KOPT-K1 (cell line): ENCODE results near the gene STAG1.
"Not testable (repeated sequence)": the region's sequence is repeated elsewhere in the genome, so short reads cannot be mapped to it uniquely, and the experiment has no call there.

Experiments
- H3K27ac ChIP-seq: fragments of 200-600 bp; sonication (generic); 2 replicates; pipeline ENCODE4 v1.5.1; 2016; ENCODE audit warnings: antibody characterized with exemption, mild to moderate bottlenecking, low read depth, low read length; ENCODE audit not compliant: poor library complexity, severe bottlenecking
- H3K36me3 ChIP-seq: fragments of 200-600 bp; sonication (generic); 2 replicates; pipeline ENCODE4 v1.5.1; 2017; ENCODE audit warnings: antibody characterized with exemption, mild to moderate bottlenecking, low read length, moderate library complexity; ENCODE audit not compliant: insufficient read depth
- H3K9me3 ChIP-seq: fragments of 200-600 bp; sonication (generic); 2 replicates; pipeline ENCODE4 v1.5.1; 2017; ENCODE audit warnings: antibody characterized with exemption, low read length, mild to moderate bottlenecking; ENCODE audit not compliant: insufficient read depth, poor library complexity, severe bottlenecking

STAG1 gene

DNA sequence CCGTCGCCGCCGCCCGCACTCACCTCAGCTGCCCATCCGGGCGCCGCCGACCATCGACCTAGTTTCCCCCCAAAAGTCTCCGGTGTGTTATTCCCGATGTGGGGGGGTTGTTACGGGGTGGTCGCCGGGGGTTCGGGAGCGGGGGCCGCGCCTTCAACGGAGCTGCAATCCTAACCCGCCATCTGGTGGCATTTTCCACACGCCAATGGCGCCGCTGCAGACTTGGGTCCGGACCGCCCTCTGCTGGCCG is at the start of gene STAG1:
Gene STAG1, minus strand, starts transcription at position 207 of the 250 bp plus-strand sequence. CDS start 121,480 bp downstream, outside the sequence.
- H3K9me3 ChIP-seq: no peaks in the 10 kb centered on the region
- peak within 1 kb of the TSS; percentile 96 for H3K27ac ChIP-seq
- H3K36me3 ChIP-seq: no peaks in the 10 kb centered on the region

DNA sequence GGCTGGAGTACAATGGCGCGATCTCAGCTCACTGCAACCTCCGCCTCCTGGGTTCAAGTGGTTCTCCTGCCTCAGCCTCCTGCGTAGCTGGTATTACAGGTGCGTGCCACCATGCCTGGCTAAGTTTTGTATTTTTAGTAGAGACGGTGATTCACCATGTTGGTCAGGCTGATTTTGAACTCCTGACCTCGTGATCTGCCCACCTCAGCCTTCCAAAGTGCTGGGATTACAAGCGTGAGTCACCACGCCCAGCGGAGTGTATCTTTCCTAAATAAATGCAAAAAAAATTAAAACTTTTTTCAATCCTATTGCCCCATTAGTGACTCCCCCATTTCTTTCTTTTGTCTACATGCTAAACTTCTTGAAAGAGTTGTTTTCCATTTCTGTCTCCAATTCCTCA is 49.0 kb upstream of the STAG1 start:
- not testable (repeated sequence) for H3K36me3 ChIP-seq, H3K27ac ChIP-seq, H3K9me3 ChIP-seq

DNA sequence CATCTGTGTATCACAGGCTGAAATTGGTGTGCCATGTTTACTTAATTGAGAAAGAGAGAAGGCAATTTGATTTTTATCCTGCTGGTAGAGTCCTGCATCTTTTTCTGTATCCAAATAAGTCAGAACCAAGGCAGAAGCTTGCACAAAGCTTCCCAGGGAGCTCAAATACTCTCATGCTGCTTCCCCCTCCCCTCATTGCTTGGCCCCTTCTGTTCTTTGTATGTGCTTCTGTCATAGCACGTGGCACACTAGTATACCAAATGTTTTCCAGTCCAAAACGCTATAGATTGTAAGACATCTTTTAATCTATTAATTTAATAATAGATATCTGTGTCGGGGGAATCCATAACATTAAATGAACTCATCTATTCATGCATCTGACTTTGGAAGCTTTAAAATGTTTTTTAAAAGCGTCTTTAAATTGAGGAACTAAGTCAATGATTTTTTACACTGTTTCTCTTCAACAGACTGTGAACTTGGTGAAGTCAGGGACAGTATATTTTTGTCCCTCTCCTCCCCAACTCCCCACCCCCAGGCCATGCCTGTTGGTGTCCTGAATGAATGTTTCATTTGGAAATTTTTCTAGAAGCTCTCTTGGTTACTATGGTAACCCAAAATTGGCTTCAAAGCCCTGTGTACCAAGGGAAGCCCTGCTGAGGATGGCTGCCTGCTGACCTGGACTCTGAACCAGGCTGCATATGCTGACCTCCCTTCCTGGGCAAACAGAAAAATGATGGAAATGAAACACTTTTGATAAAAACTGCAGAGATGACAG is 40.6 kb upstream of the STAG1 start:
- Histone ChIP-seq H3K27ac (no peak overlapping the region), H3K9me3 (no peaks in the 10 kb centered on the region), H3K36me3 (no peaks in the 10 kb centered on the region)

DNA sequence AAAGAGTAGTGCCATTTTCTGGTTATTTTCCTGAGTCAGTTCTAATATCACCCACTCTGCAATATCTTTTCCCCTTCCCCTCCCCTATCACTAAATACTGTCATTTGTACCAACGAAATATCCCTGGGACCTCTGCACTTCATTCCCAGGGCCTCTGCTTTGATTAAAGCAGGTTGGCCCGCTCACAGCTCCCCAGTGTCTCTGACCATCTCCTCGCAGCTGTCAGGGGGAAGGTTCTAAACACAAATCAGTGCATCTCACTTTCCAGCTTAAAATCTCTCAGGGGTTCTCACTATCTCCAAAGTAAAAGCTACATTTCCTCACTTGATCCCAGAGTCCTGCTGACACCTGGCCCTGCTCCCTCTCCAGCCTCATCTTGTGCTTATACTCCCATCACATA is 38.6 kb upstream of the STAG1 start:
- Histone ChIP-seq H3K27ac (no peak overlapping the region), H3K36me3 (no peaks in the 10 kb centered on the region), H3K9me3 (no peaks in the 10 kb centered on the region)

DNA sequence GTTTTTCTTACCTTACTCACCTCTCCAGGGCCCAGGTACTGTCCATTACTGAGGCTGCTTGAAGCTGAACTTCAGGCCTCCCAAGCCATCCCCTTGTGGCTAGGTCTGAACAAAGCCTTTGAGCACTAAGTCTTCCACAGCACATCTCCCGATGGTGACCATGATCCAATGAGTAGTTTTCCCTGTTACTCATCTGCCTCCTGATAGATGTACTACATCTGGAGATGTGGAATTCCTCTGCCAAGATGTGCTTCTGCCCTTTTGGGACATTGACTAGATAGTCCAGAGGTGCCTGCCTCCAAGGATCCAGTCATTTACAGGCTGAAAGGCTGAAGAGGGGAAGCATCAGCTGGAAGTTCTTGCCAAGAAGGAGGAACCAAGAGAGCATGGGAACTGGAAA is 37.8 kb upstream of the STAG1 start:
- Histone ChIP-seq H3K27ac (no peak overlapping the region), H3K36me3 (no peaks in the 10 kb centered on the region), H3K9me3 (no peaks in the 10 kb centered on the region)

DNA sequence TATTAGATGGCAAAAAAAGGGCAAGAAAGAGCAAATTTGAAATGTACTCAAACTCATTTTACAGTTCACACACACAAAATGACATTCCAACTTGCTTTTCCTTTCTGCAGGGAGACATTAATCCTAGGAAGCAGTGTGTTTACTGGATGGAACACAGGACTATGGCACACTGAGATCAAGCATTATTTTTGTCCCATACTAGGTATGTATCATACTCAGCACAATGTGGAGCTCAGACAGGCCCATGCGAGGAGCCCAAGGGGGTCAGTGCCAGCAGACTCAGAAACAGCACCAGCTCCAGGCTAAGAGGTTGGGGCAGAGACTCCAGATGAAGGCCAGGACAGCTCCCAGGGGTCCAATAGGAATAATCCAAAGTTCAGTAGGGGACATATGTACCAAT is 36.0 kb upstream of the STAG1 start:
- H3K27ac ChIP-seq: no peak overlapping the region
- H3K36me3 ChIP-seq: no peaks in the 10 kb centered on the region
- H3K9me3 ChIP-seq: no peaks in the 10 kb centered on the region

DNA sequence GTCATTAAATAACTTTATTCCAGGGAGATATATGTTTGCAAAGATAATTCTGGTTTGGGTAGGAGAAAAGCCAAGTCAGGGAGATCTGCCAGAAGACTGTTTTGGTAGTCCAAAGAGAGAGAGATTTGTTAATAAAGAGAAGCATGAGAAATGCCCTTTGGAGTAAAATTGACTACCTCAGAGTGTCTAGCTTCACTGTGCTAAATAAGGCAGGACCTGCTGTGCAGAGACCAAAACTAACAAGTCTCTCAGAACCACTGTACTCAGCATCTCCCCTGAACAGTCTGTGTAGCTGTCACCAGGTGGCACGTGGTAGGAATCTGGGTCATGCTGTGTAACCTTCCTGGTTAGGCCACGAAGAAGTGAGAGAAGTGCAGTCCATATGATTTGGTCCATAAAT is 35.2 kb upstream of the STAG1 start:
- Histone ChIP-seq H3K27ac (peak overlapping the region; percentile 61), H3K9me3 (no peaks in the 10 kb centered on the region), H3K36me3 (no peaks in the 10 kb centered on the region)

DNA sequence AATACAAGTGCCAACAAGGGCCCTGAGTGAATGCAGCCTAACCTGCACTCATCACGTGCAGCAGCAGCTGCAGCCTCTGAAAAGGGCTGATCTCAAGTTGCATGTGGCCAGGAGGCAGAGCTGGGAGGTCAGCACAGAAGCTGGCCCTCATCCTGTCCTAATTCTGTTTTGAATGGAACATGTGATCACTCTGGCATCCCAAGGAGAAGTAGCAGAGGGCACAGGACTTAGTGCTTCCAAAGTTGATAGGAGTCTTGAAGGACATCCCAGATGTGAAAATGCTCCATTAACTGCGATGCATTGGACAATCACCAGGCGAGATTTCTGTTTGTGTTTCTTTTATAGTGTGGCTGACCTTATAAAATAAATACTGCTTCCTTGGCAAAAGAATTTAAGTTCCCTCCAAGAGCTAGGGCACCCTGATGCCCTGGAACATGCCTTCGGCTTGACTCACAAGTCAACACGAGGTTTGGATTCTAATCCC is 31.6 kb upstream of the STAG1 start:
- no peak overlapping the region for H3K27ac ChIP-seq
- H3K9me3 ChIP-seq: no peaks in the 10 kb centered on the region
- H3K36me3 ChIP-seq: no peaks in the 10 kb centered on the region

DNA sequence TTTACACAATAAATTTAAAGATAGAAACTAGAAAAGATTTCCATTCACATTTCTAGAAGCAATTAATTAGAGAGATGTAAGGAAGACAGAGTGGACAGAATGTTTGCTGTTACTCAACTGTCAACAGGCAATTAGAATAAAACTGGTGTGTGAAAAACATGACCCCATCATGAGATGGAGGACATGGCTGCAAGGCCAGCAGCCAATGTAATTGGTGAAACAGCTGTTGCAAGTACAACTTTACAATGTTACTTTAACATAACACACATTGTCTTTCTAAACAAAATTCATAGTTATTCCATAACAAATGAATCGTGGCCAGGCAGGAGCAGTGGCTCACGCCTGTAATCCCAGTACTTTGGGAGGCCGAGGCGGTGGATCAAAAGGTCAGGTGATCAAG is 28.6 kb upstream of the STAG1 start:
- no peaks in the 10 kb centered on the region for H3K9me3 ChIP-seq

DNA sequence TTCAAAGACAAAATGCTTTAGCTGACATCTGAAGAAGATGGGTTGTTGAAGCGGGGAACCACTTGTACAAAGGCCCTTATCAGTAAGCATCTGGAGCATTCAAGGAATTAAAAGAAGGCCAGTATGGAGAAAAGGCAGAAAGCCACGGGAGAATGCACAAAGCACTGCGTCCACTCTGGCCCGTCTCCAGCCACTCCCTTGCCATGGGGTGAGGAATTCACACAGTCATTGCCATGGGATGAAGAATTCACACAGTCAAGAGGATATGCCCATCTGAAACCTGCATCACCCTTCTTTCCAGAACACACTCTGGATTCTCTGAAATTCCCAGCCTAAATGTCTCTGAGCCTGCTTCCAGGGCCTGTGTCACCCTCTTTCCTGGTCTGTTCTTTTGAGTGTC is 26.7 kb upstream of the STAG1 start:
- Histone ChIP-seq H3K27ac (no peak overlapping the region), H3K9me3 (no peaks in the 10 kb centered on the region), H3K36me3 (no peaks in the 10 kb centered on the region)

More for the DNA sequence above, 28.6 kb upstream of the STAG1 start:
- no peaks in the 10 kb centered on the region for H3K36me3 ChIP-seq
- H3K27ac ChIP-seq: no peak overlapping the region

DNA sequence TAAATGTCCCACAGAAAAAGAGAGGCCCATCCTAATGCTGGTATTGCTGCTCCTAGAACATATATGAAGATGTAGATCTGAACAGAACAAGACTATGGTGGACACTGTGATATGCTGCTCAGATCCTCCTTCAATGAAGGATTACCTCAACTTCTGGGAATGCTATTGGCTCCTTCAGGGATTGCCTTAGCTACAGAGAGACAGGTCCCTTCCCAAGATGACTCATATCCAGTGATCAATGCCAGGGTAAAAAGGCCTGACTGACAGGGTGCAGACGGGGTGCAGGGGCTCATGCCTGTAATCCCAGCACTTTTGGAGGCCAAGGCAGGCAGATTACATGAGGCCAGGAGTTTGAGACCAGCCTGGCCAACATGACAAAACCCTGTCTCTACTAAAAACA is 20.5 kb upstream of the STAG1 start:
- no peak overlapping the region for H3K27ac ChIP-seq
- H3K9me3 ChIP-seq: no peaks in the 10 kb centered on the region
- no peaks in the 10 kb centered on the region for H3K36me3 ChIP-seq

DNA sequence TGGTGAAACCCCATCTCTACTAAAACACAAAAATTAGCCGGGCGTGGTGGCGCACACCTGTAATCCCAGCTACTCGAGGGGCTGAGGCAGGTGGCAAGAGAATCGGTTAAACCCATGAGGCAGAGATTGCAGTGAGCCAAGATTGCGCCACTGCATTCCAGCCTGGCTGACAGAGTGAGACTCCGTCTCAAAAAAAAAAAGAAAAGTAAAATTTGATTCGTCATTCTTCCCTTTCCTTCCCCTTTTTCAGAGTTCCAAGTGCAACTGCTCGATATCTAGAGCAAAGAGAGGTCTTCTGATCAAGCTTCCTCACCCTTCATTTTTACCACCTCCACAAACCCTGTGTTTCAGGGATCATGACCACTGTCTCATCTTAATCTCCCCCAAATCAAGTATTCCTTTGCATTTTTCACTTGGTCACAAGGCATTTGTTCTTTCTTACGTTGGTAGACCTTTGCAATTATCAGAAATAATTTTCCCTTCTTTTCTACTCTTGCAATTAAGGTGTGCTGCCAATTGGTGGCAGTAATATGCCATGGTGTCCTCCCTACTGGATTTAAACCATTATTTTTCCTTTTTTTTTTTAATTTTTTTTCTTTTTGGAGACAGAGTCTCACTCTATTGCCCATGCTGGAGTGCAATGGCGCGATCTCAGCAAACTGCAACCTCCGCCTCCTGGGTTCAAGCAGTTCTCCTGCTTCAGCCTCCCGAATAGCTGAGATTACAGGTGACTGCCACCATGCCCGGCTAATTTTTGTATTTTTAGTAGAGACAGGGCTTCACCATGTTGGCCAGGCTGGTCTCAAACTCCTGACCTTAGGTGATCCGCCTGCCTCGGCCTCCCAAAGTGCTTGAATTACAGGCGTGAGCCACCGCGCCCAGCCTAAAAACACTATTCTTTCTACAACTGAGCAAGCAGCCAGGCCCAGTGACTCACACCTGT is 6.3 kb upstream of the STAG1 start:
- H3K27ac ChIP-seq: not testable (repeated sequence)

DNA sequence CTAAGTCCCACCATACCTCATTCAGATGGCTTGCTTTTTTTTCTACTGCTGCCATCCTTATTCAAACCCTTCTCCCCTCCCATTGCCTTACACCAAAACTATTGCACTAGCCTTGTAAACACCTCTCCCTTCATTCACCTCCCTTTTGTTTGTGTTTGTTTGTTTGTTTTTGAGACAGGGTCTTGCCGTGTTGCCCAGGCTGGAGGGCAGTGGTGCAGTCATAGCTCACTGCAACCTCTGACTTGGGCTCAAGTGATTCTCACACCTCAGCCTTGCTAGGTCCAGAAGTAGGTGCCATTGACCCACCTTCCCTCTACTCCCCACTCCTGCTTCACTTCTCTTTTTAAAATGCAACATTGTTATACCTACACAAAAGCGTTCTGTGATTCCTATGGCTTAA is 3.0 kb upstream of the STAG1 start:
- no peaks in the 10 kb centered on the region for H3K36me3 ChIP-seq
- H3K27ac ChIP-seq: no peak overlapping the region
- no peaks in the 10 kb centered on the region for H3K9me3 ChIP-seq

More for the DNA sequence above, 6.3 kb upstream of the STAG1 start:
- not testable (repeated sequence) for H3K36me3 ChIP-seq
- peaks cover 22% of the 10 kb centered on the region for H3K9me3 ChIP-seq

DNA sequence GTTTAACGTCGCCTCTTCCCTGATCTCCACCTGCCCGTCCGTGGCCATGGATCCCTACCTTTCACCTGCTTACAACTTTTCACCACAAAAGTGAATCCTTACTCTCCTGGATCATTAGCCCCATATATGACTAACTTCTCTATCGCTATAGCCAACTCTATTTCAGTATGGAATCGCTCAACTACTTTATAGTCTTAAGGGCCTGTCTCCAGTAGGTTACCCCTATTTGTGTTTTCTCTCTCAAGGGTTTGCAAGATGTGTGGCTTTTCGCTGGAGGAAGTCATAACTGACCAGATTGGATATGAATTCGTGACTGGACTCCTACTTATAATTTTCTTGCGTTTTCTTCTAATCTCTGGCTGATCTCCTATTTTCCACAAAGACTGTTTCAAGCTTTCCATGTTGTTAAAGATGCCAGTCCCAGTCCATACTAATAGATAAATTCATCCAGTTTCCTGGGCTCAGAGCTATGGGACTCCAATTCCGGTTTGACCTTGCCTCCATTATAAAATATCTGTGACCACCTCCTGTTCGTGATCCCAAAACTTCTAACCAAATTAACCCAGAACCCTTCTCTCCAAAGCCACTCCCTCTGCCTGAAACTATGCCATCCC is 1.3 kb upstream of the STAG1 start:
- H3K27ac ChIP-seq: peak overlapping the region; percentile 96
- no peaks in the 10 kb centered on the region for H3K9me3 ChIP-seq
- H3K36me3 ChIP-seq: no peaks in the 10 kb centered on the region
